ENCODE data around the gene TPCN1.

TPCN1 gene

GRCh38 chr12:113318900-113319628 lies 97.8 kb downstream of the TPCN1 start:
- no peak for DNase-seq

- DNase-seq: no peak
Measured at GRCh38 chr12:113320401-113320800, 99.1 kb downstream of the TPCN1 start.

GRCh38 chr12:113322343-113322742 lies 101.1 kb downstream of the TPCN1 start:
- no peak for DNase-seq

DNA sequence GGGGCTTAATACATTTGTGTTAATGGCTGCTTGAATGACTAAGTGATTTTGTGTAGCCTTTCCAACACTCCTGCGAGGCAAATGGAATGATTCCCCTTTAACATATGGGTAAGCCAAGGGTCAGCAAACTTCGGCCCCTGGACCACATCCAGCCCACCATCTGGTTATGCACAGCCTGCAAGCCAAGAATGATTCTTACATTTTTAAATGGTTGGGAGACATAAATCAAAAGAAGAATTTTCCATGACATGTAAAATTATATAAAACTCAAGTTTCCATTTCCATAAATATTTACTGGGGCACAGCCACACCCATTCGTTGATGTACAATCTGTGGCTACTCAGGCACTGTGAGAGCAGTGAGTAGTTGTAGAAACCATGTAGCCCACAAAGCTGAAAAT lies 104.7 kb downstream of the TPCN1 start:
- no peak for DNase-seq

DNA sequence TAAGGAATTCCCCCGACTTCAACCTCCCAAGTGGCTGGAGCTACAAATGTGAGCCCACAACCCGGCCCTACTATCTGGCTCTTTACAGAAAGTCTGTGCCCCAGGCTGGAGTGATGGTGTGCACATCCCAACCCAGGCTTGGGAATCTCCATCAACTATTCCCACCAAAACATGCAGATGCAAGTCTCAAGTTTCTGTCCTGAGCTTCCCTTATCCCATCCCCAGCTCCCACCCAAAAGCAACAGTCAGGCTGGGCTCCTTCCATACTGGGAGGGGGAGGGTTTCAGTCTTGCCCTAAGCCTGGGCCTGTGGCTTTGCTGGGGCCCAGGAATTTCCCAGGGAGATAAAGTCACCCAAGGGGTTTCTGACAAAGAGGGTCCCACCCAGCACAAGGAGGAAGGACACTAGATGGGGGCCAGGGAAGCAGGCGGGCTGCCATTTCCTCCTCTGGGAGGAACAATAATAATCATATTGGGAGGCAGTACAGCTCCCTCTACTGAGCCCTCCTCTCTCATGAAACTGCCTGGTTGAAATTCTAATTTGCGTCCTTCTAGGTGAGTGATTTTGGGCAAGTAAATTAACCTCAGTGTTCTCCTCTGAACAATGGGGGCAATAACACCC lies 105.6 kb downstream of the TPCN1 start:
- DNase-seq: no peak

DNA sequence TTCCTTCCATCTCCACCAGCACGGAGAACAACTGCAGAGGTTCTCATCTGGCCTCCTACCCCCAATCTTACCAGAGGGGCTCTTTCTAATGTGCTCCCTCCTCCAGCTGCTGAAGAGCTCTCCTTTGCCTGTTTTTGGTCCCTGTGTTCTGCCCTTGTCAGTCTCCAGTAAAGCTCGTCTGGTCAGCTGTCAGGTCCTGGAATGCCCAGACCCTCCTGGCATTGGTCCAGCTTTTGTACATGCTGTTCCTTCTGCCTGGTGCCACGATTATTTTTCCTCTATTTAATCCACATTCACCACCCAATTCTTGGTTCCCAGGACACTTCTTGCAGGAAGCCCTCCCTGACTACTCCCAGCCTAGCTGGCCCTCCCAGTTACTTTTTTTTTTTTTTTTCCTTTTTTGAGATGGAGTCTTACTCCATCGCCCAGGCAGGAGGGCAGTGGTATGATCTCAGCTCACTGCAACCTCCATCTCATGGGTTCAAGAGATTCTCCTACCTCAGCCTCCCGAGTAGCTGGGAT lies 107.2 kb downstream of the TPCN1 start:
- no peak for DNase-seq

GRCh38 chr12:113329022-113329790 lies 107.9 kb downstream of the TPCN1 start:
- DNase-seq: no peak

DNA sequence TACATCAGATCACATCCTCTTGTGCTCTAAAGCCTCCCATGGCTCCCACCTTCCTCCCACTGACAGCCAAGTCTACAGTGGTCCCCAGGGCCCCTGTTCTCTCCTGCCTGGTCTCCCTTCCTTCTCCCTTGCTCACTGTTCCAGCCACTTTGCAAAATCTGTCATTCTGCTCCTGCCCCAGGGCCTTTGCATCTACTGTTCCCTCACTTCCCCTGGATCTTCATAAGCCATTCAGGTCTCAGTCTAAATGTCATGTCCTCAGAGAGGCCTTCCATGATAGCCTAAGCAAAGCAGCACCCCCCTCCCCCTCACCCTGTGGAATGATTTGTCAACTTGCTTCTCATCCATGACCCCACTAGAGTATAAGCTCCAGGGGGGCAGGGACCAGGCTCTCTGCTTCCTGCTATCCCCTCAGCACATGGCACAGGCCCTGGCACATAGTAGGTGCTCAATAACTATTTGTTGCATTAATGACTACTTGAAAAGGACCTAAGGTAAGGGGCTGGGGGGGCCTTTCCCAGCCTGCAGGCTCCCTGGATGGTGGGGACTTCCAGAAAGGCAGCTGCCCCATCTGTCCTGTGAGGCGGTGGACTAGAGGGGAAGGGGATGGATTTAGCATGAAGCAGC lies 108.6 kb downstream of the TPCN1 start:
- no peak for DNase-seq

GRCh38 chr12:113330505-113330904 lies 109.2 kb downstream of the TPCN1 start:
- DNase-seq: no peak

GRCh38 chr12:113332688-113333417 lies 111.6 kb downstream of the TPCN1 start:
- no peak for DNase-seq

DNA sequence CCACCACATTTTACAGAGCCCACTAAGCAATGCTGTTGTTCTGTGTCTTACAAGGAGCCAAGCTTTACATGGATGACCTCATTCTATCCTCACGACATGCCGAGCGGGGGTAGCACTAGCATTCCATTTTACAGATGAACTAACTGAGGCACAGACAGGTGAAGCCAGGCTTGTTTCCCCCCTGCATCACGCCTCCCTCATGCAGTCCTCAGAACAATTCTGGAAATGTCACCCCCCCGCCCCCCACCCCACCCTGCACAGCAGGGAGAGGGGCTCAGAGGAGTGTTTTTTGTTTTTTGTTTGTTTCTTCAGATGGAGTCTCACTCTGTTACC lies 112.1 kb downstream of the TPCN1 start:
- DNase-seq: no peak

DNA sequence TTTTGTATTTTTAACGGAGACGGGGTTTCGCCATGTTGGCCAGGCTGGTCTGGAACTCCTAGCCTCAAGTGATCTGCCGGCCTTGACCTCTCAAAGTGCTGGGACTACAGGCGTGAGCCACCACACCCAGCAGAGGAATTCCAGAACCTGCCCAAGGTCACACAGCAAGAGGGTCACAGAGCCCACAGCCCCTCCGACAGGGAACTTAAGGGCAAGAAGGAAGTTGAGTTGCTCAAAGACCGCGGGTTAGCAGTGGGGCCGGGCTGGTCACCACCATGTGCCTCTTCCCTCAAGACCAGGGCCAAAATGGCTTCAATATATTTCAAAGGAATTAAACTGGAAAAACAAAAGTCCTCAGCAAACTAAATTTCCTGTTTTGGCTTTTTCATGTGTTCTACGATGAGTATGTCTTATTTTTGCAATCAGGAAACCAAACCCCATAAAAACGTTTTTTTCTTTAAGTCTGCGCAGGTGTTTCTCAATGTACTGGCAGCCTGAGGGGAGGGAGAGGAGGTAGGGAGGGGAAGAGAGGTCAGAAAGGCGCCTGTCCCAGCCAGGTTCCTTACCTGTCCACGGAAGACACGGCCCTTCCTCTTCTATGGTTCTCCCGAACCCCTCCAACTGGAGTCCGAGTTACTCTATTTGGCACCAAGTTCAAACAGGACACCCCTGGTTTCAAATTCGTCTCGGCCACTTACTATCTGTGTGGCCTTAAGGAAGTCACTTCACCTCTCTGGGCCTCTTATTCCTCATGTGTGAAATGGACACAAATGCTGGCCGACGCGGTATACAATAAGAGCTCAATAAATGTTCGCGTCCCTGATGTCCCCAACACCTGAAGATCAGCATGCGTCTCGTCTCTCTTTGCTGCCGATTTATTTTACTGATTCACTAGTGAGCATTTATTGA lies 112.9 kb downstream of the TPCN1 start:
- peak; percentile 25 for DNase-seq

DNA sequence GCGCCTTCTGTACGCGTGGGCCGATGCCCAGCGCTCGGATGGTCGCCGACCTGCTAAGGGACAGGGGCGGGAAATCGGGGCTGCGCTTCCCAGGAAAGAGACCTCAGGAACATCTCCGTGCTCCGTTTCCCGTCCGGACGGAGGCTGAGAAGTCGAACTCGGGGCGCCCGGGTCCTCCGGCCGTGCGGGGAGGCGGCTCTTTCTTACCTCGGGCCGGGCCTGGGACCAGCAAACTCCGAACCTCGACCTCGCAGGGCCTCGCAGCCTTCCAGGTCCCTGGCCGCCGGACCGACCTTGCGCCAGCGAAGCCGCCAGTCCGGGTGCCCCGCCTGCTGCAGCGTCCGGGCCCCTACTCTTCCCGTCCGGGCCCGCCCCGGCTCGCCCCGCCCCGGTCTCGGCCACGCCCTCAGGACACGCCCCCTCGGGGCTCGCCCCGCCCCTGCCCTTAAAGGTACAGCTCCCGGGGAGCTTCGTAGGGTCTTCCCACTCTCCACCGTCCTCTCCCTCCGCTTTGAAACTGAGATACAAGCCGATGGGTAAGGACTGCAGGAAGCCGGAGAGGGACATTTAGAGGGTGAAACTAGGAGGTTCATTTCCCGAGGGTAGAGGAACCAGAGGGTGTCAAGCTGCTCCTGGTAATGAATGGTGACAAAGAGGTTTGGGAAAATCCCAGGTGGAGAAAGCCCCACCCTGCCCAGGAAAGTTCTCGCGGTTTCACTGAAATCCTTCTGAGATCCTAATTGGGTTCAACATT lies 113.7 kb downstream of the TPCN1 start, which contains the start of gene SLC8B1:
Gene SLC8B1, minus strand, starts transcription at position 324 of the 754 bp plus-strand sequence. CDS start 2,231 bp downstream, outside the sequence.
- DNase-seq: peak; percentile 77

GRCh38 chr12:113339540-113339939 lies 118.3 kb downstream of the TPCN1 start:
- DNase-seq: no peak

DNA sequence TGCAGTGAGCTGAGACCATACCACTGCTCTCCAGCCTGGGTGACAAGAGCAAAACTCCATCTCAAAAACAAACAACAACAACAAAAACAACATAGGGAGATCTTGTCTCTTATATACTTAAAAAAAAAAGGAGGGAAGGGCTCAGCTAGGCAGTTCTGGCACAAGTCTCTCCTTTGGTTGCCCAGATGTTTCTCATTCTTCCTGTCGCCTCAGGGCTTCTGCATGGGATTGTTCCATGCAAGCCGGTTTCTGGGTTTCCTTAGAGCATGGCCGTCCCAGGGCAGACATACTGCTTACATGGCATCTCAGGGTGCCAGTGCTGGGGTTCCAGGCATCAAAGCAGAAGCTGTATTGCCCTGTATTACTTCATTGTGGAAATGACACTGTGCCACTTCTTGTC lies 118.8 kb downstream of the TPCN1 start:
- no peak for DNase-seq

GRCh38 chr12:113341535-113341934 lies 120.3 kb downstream of the TPCN1 start:
- DNase-seq: no peak

DNA sequence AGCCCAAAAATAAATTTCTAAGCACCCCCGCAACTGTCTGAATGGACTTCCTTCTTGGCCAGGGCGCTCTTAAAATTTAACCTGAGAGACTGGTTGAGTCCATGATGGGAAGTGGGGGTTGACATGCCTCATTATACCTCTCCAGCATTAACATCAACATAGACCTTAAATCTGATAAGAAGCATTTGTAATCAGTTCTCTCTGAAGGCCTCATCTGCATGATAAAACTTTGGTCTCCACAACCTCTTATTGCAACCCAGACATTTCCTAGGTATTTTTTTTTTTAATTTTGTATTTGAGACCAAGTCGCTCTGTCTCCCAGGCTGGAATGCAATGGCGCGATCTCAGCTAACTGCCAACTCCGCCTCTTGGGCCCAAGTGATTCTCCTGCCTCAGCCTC lies 124.1 kb downstream of the TPCN1 start:
- no peak for DNase-seq

DNA sequence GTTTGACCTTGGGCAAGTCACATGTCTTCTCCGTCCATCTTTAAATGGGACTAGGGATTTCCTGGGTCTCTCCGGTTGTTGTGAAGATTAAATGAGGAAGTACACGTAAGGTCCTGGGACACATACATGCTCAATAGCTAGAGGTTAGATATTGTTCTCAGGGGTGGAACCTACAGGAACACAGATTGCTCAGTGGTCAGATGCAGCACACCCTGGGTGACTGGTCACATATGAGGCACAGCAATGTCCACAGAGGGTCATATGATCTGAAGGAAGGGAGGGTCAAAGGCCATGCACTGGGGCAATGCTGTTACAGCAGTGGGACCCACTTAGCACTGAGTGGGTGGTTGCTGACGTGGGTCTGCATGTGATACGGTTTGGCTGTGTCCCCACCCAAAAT lies 125.1 kb downstream of the TPCN1 start:
- no peak for DNase-seq

DNA sequence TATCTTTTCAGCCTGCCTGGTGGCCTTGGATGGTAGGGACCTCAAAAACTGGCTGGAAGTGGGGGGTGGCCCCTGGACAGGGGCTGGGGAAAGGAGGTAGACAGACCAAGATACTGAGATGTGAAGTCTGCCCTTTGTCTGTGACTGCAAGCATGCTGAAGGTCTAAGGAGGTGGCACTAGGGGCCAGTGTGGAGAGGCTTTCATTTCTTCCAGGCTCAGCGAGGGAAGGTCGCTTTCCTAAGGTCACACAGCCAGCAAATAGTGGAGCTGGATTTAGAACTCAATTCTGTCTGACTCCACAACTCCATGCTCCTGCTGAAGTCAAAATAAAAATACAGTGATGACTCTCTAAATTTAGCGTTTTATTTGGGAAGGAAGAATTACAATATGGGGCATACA lies 125.8 kb downstream of the TPCN1 start:
- DNase-seq: no peak

DNA sequence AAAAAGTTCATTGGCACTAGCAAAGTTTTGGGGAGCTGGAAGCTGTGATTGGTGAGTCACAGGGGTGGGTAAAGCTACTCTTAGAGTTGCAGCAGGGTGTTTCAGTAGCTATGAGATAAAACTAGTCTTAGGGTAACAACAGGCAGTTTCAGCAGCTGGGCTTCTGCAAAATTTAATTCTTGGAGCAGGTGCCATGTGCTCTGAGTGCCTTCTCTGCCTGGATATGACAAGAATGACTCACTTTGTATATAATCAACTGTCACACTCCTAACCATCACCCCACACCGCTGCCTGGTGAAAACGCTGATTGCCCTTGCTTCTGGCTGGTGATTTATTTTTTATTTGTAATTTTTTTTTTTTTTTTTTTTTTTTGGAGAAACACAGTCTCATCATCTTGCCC lies 126.6 kb downstream of the TPCN1 start:
- DNase-seq: no peak
